Measurements from ENCODE around the gene MLXIP.

- TF ChIP-seq REST (tag by site-specific recombination; IDR thresholded peaks at IDR 0.05), result no peak
- no peak for TF ChIP-seq CTCF (tag by site-specific recombination; IDR thresholded peaks at IDR 0.05)
- no peak for TF ChIP-seq ZNF624 (tag by site-specific recombination; IDR thresholded peaks at IDR 0.05)
- no peak for TF ChIP-seq ZFHX2 (tag by site-specific recombination; conservative IDR thresholded peaks at IDR 0.05)
- no peak for TF ChIP-seq ZNF514 (tag by site-specific recombination; IDR thresholded peaks at IDR 0.05)
- TF ChIP-seq ZNF777 (tag by site-specific recombination; IDR thresholded peaks at IDR 0.05; ENCODE audit: borderline replicate concordance), result no peak
- TF ChIP-seq TSHZ1 (tag by site-specific recombination; IDR thresholded peaks at IDR 0.05; ENCODE audit: borderline replicate concordance), result no peak
- TF ChIP-seq ZNF626 (tag by site-specific recombination; IDR thresholded peaks at IDR 0.05), result no peak
Observed at GRCh38 chr12:122184517-122184916, 106.0 kb downstream of the MLXIP start.

Data from HEK293 (cell line).